ENCODE data around the gene AMT. TPM values are rescaled to one million over a fixed set of nuclear protein-coding genes. Genes with fewer than 3 reads are reported as not detected.

AMT gene
- total and polyA plus RNA-seq, 2 of the 13 experiments (the other 11 are each of a cell fraction or from before 2014, with no cell fraction given): 35.3 to 59.0 TPM

- TF ChIP-seq EP300 (IDR thresholded peaks at IDR 0.05; ENCODE audit: low read depth in 2 of 2, low read length in 2 of 2) (no peak; a peak in 1 of 4 replicates), EP300 (CRISPR knock-in tag; IDR thresholded peaks at IDR 0.05; ENCODE audit: borderline replicate concordance) (peak; percentile 34; the same call in 1 of the 2 replicates), ZSCAN25 (CRISPR knock-in tag; IDR thresholded peaks at IDR 0.05) (0 out of 2 replicates have a peak, but pooled peaks have one; percentile 21), ZNF292 (CRISPR knock-in tag; IDR thresholded peaks at IDR 0.05; ENCODE audit: borderline replicate concordance, low read depth) (peak; percentile 22; the same call in 1 of the 2 replicates), ZKSCAN8 (CRISPR knock-in tag; IDR thresholded peaks at IDR 0.05; ENCODE audit: borderline replicate concordance) (peak; percentile 81; the same call in 1 of the 2 replicates), XBP1 (CRISPR knock-in tag; IDR thresholded peaks at IDR 0.05) (0 out of 2 replicates have a peak, but pooled peaks have one; percentile 32), TCF7 (IDR thresholded peaks at IDR 0.05; ENCODE audit: low read depth) (no peak), KDM1A (CRISPR knock-in tag; IDR thresholded peaks at IDR 0.05) (0 out of 2 replicates have a peak, but pooled peaks have one; percentile 35), PAF1 (CRISPR knock-in tag; IDR thresholded peaks at IDR 0.05) (no peak), HMGXB3 (CRISPR knock-in tag; IDR thresholded peaks at IDR 0.05; ENCODE audit: borderline replicate concordance) (peak; percentile 67; the same call in 1 of the 2 replicates), PHF21A (CRISPR knock-in tag; IDR thresholded peaks at IDR 0.05) (peak; percentile 85), ZNF550 (CRISPR knock-in tag; IDR thresholded peaks at IDR 0.05; ENCODE audit: borderline replicate concordance) (peak; percentile 51; the same call in 1 of the 2 replicates), ZNF552 (CRISPR knock-in tag; IDR thresholded peaks at IDR 0.05; ENCODE audit: borderline replicate concordance) (peak; percentile 65; the same call in 1 of the 2 replicates), KIAA2018 (CRISPR knock-in tag; IDR thresholded peaks at IDR 0.05; ENCODE audit: borderline replicate concordance) (no peak; the same call in 1 of the 2 replicates), CBX5 (CRISPR knock-in tag; IDR thresholded peaks at IDR 0.05; ENCODE audit: borderline replicate concordance) (peak; percentile 83; the same call in 1 of the 2 replicates), KMT2A (CRISPR knock-in tag; IDR thresholded peaks at IDR 0.05) (peak; percentile 86), ARID2 (CRISPR knock-in tag; IDR thresholded peaks at IDR 0.05; ENCODE audit: borderline replicate concordance) (peak; percentile 85)
Measured at GRCh38 chr3:49411968-49412631, 10.2 kb downstream of the AMT start, which contains the start of the genes RHOA and TCTA (continued).

All from HepG2 (cell line).